GM12878 (cell line): Measurements from ENCODE around the gene UTS2R. TPM values are rescaled to one million over a fixed set of nuclear protein-coding genes. Genes with fewer than 3 reads are reported as not detected.

Source experiments
- BACH1 ChIP-seq: fragments of 450-650 bp; IDR thresholded peaks from 2 replicates; pipeline ENCODE4 v1.6.1; 2017; ENCODE audit warnings: mild to moderate bottlenecking, borderline replicate concordance
- BCLAF1 ChIP-seq: fragments of 450-650 bp; IDR thresholded peaks from 2 replicates; pipeline ENCODE4 v1.6.1; 2017; ENCODE audit warnings: antibody characterized with exemption, mild to moderate bottlenecking, moderate library complexity
- CREM ChIP-seq: IDR thresholded peaks from 2 replicates; pipeline ENCODE4 v1.6.1; 2014; ENCODE audit warnings: antibody characterized with exemption, low read depth
- FOXK2 ChIP-seq: fragments of 450-650 bp; IDR thresholded peaks from 2 replicates; pipeline ENCODE4 v1.6.1; 2017; ENCODE audit warnings: mild to moderate bottlenecking, moderate library complexity
- HCFC1 ChIP-seq: fragments of 150-350 bp; IDR thresholded peaks from 2 replicates; pipeline ENCODE4 v1.6.1; 2014; ENCODE audit warnings: low read length
- IRF5 ChIP-seq: fragments of 450-650 bp; IDR thresholded peaks from 2 replicates; pipeline ENCODE4 v1.6.1; 2017; ENCODE audit warnings: borderline replicate concordance
- LARP7 ChIP-seq: fragments of 450-650 bp; IDR thresholded peaks from 2 replicates; pipeline ENCODE4 v1.6.1; 2017; ENCODE audit warnings: mild to moderate bottlenecking
- MEF2A ChIP-seq: IDR thresholded peaks from 2 replicates; pipeline ENCODE4 v1.6.1; 2011; ENCODE audit warnings: low read depth, mild to moderate bottlenecking, low read length, moderate library complexity; ENCODE audit not compliant: insufficient read depth
- MYC ChIP-seq: IDR thresholded peaks from 2 replicates; pipeline ENCODE4 v1.6.1; 2011; ENCODE audit warnings: mild to moderate bottlenecking, low read length, moderate library complexity, inconsistent platforms; ENCODE audit not compliant: insufficient read depth, insufficient replicate concordance, insufficient read length, severe bottlenecking
- NFXL1 ChIP-seq: fragments of 450-650 bp; IDR thresholded peaks from 2 replicates; pipeline ENCODE4 v1.6.1; 2017; ENCODE audit warnings: antibody characterized with exemption, mild to moderate bottlenecking, borderline replicate concordance
- NFYA ChIP-seq: IDR thresholded peaks from 2 replicates; pipeline ENCODE4 v1.6.1; 2011; ENCODE audit warnings: low read depth, mild to moderate bottlenecking, low read length, improper control_type of control experiment, borderline replicate concordance
- NR2F1 ChIP-seq: fragments of 450-650 bp; conservative IDR thresholded peaks from 2 replicates; pipeline ENCODE4 v1.6.1; 2017; ENCODE audit warnings: mild to moderate bottlenecking
- RFX5 ChIP-seq: IDR thresholded peaks from 2 replicates; pipeline ENCODE4 v1.6.1; 2011; ENCODE audit warnings: low read depth, low read length, improper control_type of control experiment
- RUNX3 ChIP-seq: IDR thresholded peaks from 2 replicates; pipeline ENCODE4 v1.6.1; 2012; ENCODE audit warnings: low read length, inconsistent platforms
- SIX5 ChIP-seq: IDR thresholded peaks from 2 replicates; pipeline ENCODE4 v1.6.1; 2011; ENCODE audit warnings: mild to moderate bottlenecking, low read depth, low read length, moderate library complexity; ENCODE audit not compliant: severe bottlenecking
- SUPT20H ChIP-seq: IDR thresholded peaks from 2 replicates; pipeline ENCODE4 v1.6.1; 2011; ENCODE audit warnings: low read depth, mild to moderate bottlenecking, low read length, moderate library complexity, borderline replicate concordance; ENCODE audit not compliant: control insufficient read depth
- TAF1 ChIP-seq: IDR thresholded peaks from 2 replicates; pipeline ENCODE4 v1.6.1; 2011; ENCODE audit warnings: mild to moderate bottlenecking, low read depth, low read length, borderline replicate concordance
- TCF12 ChIP-seq: IDR thresholded peaks from 2 replicates; pipeline ENCODE4 v1.6.1; 2011; ENCODE audit warnings: low read depth, mild to moderate bottlenecking, low read length
- ZNF592 ChIP-seq: fragments of 450-650 bp; IDR thresholded peaks from 2 replicates; pipeline ENCODE4 v1.6.1; 2017; ENCODE audit warnings: mild to moderate bottlenecking, moderate library complexity
- polyA plus RNA-seq, 11 experiments: library from polyadenylated mRNA; depleted of rRNA in 4 of 11; unstranded in 6 of 11; stranded (reverse) in 5 of 11; fragments of >200 nt; fragmentation: Nextera tagmentation in 4 of 11; fragmentation: Illumina TruSeq in 1 of 11; extraction: Ambion mirVana in 4 of 11; extraction: Trizol in 1 of 11; gene quantifications; 1 replicate in 1 of 11; 2 replicates in 10 of 11; pipeline versions ENCODE4 v1.2.1 to v1.2.3, GENCODE V29; 2011 to 2016; ENCODE audit warnings: inconsistent platforms in 2 of 11, missing spikeins in 2 of 11, low read depth in 1 of 11
- total RNA-seq, 4 experiments: library from RNA; depleted of rRNA in 3 of 4; stranded (reverse); fragments of >200 nt in 3 of 4; fragmentation: Illumina TruSeq in 1 of 4; extraction: Trizol in 1 of 4; gene quantifications; 2 replicates each; pipeline versions ENCODE4 v1.2.1 to v1.2.3, GENCODE V29; 2013 to 2021
- TF ChIP-seq, protein P1 (sequence below): fragments of 450-650 bp; IDR thresholded peaks from 2 replicates; pipeline ENCODE4 v1.6.1; 2016; ENCODE audit warnings: mild to moderate bottlenecking

UTS2R gene
- total and polyA plus RNA-seq, 10 of the 15 experiments (the other 5 are each of a cell fraction or from before 2014, with no cell fraction given): 0.04 to 0.36 (median 0.11) TPM; not detected in 6

- TF ChIP-seq, protein P1, sequence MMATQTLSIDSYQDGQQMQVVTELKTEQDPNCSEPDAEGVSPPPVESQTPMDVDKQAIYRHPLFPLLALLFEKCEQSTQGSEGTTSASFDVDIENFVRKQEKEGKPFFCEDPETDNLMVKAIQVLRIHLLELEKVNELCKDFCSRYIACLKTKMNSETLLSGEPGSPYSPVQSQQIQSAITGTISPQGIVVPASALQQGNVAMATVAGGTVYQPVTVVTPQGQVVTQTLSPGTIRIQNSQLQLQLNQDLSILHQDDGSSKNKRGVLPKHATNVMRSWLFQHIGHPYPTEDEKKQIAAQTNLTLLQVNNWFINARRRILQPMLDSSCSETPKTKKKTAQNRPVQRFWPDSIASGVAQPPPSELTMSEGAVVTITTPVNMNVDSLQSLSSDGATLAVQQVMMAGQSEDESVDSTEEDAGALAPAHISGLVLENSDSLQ: no peak
- TF ChIP-seq TCF12 (peak; percentile 70), BCLAF1 (peak; percentile 47; the same call in 1 of the 2 replicates), SUPT20H (no peak), NFYA (no peak), ZNF592 (peak; percentile 62; the same call in 1 of the 2 replicates), NFXL1 (peak; percentile 78; the same call in 1 of the 2 replicates), BACH1 (peak; percentile 90), MYC (no peak), MEF2A (no peak), RUNX3 (peak; percentile 4), NR2F1 (peak; percentile 77), RFX5 (0 out of 2 replicates have a peak, but pooled peaks have one; percentile 16), FOXK2 (no peak), HCFC1 (peak; percentile 84), TAF1 (peak; percentile 83), IRF5 (no peak), LARP7 (peak; percentile 99), CREM (peak; percentile 48; the same call in 1 of the 2 replicates), SIX5 (peak; percentile 67)
Observed at GRCh38 chr17:82418001-82418986, 46.7 kb downstream of the UTS2R start, which contains the start of the genes HEXD and OGFOD3 (continued).
